Astrocyte of the hippocampus (primary cell): Measurements from ENCODE around the gene EVI5.
"Not testable (repeated sequence)": the region's sequence is repeated elsewhere in the genome, so short reads cannot be mapped to it uniquely, and the experiment has no call there.

Source experiments
- DNase-seq: peaks from one replicate; pipeline ENCODE4 v3.0.0; 2011; ENCODE audit warnings: low read depth, low spot score

EVI5 gene

GRCh38 chr1:92527670-92528069, 257.2 kb downstream of the EVI5 start:
- no peak for DNase-seq

DNA sequence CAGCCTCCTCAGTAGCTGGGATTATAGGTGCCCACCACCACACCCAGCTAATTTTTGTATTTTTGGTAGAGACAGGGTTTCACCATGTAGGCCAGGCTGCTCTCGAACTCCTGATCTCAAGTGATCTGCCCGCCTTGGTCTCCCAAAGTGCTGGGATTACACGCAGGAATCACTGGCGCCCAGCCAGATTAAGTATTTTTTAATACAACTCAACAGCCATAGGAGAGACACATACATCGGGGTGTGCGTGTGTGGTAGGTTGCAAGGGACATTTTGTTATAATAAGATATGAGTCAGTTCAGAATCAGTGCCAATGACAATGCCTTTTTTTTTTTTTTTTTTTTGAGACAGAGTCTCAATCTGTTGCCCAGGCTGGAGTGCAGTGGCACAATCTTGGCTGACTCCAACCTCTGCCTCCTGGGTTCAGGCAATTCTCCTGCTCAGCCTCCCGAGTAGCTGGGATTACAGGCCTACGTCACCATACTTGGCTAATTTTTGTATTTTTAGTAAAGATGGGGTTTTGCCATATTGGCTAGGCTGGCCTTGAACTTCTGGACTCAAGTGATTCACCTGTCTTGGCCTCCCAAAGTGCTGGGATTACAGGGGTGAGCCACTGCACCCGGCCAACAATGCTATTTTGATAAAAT, 259.8 kb downstream of the EVI5 start:
- not testable (repeated sequence) for DNase-seq

DNA sequence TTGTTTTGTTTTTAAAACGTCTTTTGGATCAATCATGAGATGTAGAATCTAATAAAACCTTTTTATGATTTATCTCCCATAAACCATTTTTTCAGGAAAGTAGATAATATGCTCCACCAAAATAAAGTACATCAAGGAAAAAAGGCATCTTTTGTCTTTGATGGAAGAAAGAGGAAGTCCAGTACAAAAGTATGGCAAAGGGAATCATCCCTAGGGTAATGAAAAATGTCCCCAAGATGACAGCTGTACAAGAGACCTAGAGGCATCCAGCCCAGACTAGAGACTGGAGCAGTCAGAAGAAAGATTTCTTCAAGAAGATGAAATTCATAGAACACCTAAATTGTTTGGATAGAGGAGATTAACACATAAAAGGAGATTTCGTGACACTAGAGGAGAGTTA, 265.9 kb downstream of the EVI5 start:
- DNase-seq: no peak

DNA sequence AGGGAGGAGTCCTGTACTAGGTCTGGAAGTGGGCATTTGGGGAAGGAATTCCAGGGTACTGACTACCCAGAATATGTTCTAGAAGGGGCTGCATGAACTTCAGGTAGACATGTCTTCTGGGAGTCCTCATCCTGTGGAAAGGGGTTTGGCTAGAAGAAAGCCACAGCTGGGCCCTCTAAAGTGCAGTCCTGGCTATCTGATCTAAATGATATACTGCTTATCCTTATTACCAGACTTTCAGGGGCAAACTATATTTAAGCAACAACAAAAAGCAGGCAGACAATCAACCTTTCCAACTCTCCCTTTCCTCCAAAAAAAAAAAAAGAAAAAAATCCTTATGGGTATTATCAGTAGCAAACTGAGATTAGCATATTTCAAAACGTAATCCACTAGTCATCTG, 268.3 kb downstream of the EVI5 start:
- DNase-seq: no peak

GRCh38 chr1:92515796-92516201, 269.1 kb downstream of the EVI5 start:
- DNase-seq: no peak

- DNase-seq: no peak
These were observed 273.4 kb downstream of the EVI5 start for GRCh38 chr1:92511541-92511940.

GRCh38 chr1:92509619-92510018, 275.3 kb downstream of the EVI5 start:
- DNase-seq: no peak

GRCh38 chr1:92505015-92505692, 279.8 kb downstream of the EVI5 start:
- no peak for DNase-seq

DNA sequence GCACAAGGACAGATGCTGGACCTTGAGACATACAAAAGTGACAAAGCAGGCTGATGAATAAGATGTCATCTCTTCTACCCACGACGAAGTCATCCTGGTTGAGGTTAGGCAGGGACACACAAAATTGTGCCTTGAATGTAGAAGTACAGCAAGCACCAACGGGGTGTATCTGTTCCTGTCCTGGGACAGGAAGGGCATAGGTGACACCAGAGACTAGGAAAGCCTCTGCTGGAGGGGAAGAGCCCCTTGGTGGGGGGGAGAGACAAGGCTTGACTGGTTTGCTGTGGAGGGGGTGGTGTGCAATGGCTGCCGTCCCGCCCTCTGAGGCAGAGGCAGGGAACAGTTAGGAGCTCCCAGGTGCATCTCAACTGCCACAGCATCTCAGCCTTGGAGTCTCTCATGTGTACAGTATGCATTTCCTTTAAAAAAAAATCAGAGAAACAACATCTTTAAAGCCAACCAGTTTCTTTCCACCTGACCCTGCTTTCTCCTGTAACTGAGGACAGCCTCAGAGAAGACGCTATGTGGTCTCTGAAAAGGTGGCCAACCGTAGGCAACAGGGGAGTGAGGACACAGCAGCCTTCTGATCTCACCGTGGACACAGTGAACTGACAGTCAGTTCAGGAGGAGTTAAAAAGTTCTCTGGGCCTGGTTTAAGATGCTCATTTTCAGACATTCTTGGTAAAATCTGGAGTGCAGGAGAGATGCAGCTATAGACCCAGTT, 280.5 kb downstream of the EVI5 start:
- DNase-seq: no peak

- DNase-seq: peak; percentile 15
These were observed 281.0 kb downstream of the EVI5 start for GRCh38 chr1:92503926-92504285.

DNA sequence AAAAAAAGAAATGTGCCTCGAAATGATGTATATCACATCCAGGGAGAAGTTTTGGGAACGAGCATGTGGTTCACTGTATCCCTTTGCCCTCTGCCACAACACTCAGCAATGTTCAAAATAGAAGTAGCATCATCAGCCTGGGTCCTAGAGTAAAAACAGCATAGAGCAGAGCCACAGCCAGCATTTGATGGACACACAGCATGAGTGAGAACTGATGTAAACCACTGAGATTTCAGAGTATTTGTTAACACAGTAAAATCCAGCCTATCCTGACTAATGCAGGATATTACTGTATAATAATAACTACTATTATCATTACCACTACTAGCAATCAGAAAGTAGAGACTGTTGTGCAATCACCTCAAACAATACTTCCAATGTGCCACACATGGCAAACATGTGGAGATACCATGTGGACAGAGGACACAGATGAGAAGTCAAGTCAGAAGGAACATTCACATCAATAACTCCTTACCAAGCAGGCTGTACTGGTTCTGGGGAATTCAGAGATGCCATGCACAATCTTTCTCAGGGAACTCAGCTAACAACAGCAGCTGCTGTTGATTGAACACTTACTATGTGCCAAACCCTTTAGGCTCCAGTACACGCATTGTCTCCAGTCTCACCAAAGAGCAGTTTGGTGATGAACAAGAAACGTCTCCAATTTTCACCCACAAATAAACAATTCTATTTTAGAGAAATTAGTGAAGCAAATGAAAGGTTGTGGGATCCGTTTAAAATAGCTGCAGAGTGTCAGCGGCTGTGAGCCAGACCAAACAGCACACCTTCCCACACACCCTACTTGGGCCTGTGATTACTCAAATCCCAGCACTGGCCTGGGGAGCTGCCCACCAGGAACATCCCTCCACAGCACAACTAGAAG, 281.6 kb downstream of the EVI5 start:
- DNase-seq: no peak

DNA sequence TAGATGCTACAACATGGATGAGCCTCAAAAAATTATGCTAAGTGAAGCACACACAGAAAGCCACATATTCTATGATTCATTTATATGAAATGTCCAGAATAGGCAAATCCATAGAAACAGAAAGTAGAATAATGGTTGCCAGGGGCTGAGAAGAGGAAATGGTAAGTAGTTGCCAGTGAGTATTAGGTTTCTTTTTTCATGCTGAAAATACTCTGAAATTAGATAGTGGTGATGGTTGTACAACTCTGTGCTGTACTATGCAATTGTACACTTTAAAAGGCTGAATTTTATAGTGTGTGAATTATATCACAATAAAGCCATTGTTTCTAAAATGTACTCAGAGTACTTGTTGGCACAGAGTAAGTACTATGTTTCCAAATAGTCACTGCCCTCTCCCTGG, 282.7 kb downstream of the EVI5 start:
- peak; percentile 34 for DNase-seq

GRCh38 chr1:92500552-92500951, 284.4 kb downstream of the EVI5 start:
- no peak for DNase-seq

DNA sequence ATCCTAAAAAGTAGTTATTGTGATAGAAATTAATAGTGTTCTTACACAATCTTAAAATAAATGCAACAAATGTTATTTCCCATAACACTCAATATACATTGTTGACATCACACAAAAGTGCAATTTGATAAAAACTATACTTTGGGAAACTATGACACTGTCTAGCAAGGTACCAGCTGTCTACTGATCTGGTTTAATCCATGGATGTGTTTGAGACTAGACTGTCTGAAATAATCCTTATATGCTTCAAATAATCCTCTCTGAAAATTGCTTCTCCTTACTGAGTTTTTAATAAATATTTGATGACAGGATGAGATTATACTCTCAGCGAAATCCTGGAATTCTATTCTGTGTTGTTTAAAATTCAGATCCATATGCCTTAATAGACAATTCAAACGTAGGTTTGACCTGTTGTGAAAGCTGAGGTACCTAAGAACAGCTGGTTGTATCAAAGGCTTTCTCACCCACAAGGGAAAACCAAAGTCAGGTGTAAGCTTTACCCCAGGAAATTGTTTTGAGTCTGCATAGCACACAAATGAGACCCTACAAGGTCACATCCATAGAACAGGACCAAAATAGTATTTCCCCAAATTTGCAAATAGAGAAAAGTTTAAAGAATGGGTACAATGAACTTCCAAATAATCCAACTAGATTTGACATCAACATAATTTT, 289.4 kb downstream of the EVI5 start:
- DNase-seq: no peak

GRCh38 chr1:92494485-92495141, 290.3 kb downstream of the EVI5 start:
- no peak for DNase-seq

GRCh38 chr1:92493139-92493538, 291.8 kb downstream of the EVI5 start:
- no peak for DNase-seq

DNA sequence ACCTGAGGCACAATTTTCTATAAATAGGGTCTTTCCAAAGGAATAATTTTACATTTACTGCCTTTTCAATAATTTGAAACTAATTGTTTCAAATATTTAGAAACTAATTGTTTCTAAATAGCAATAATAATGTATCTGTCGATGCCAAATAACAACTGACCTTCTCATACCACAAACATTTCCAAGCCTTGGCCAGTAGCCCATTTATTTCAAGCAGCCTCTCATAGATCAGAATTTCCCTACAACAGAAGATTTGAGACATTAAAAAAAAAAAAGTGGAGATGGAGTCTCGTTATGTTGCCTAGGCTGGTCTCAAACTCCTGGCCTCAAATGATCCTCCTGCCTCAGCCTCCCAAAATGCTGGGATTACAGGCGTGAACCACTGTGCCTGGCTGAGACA, 296.1 kb downstream of the EVI5 start:
- no peak for DNase-seq

DNA sequence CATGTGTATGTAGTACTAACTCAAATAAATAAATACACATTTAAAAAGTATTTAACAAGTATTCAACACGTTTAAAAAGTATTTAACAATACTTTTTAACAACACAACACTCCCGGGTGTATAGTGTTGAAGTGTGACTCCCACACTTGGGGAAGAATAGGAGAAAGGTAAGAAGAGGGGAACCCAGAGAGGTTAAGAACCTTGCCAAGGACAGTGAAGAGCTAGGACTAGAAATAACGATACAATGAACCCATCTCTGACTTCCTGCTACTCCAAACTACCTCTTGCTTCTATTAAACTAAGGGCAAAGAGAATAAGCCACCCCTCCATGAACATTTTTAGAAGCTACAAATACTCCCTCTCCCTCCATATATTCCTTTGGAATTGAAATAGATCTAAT, 296.5 kb downstream of the EVI5 start:
- DNase-seq: no peak

DNA sequence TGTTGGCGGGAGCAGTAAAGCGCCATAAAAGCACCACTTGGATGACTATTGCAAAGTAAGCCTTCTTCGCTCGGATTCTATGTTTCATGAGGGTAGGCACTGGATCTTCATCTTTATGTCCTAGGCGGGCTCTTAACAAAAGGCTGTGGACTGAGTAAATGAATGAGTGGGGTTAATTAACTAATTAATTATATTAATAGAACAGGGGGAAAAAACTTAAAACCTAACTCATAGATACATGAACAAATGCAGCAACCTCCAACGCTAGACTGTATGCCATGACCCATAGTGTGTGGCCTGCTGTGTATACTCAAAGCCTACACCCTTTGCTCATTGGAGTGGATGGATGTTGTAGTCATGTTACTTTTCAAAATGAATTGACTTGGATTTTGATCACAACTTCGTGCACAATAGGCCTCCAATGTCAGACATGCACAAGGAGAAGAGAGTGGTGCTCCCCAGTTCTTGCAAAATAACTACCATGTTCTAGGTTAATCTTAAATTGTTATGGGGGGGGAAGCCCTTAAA, 297.8 kb downstream of the EVI5 start:
- DNase-seq: no peak

GRCh38 chr1:92486251-92487077, 298.4 kb downstream of the EVI5 start, which contains the start of gene GFI1:
TSS of gene GFI1 (minus strand) at chr1:92486925. CDS start at chr1:92483487, 3,438 bp downstream.
- peak; percentile 49 for DNase-seq
